GM12801 (cell line): ENCODE results near the gene SLC12A9.

ENCODE experiments used
- TF ChIP-seq, protein P1 (sequence below): IDR thresholded peaks from one replicate; pipeline ENCODE4 v1.5.1; 2011; ENCODE audit warnings: control low read depth; ENCODE audit not compliant: insufficient read length; ENCODE audit errors: extremely low read depth

Gene SLC12A9

DNA sequence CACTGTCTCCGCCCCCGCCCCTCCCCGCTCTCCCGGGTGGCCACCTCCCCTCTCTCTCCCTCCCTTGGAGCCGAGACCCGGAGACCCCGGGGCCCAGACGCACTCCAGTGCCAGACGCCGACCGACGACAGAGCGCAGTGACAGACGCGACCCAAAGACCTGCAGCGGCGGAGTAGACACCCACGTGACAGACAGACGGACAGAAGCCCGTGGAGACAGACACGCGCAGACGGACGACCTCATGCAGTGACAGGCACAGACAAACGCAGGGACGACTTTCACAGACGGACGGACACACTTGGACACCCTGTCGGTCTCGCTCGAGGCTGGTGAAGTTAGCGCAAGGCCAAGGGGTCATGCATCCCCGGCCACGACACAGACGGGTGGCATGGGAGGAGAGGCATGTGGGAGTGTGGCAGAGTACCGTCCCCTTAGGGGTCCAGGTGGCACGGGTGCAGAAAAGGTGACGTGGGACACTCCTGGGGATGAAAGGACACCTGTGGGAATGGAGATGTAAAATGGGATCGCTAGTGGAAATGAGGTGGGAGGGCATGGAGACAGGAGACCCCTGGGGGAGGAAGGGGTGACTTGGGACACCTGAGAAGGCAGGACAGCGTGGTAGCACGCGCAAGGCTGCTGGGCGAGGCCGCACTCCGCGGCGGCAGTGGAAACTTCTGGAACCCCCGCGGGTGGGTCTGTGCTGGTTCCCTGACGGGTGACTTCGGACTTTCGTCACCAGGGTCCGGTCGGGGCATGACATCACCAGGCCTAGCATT, 43.6 kb downstream of the SLC12A9 start:
- TF ChIP-seq, protein P1, sequence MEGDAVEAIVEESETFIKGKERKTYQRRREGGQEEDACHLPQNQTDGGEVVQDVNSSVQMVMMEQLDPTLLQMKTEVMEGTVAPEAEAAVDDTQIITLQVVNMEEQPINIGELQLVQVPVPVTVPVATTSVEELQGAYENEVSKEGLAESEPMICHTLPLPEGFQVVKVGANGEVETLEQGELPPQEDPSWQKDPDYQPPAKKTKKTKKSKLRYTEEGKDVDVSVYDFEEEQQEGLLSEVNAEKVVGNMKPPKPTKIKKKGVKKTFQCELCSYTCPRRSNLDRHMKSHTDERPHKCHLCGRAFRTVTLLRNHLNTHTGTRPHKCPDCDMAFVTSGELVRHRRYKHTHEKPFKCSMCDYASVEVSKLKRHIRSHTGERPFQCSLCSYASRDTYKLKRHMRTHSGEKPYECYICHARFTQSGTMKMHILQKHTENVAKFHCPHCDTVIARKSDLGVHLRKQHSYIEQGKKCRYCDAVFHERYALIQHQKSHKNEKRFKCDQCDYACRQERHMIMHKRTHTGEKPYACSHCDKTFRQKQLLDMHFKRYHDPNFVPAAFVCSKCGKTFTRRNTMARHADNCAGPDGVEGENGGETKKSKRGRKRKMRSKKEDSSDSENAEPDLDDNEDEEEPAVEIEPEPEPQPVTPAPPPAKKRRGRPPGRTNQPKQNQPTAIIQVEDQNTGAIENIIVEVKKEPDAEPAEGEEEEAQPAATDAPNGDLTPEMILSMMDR, result no peak

DNA sequence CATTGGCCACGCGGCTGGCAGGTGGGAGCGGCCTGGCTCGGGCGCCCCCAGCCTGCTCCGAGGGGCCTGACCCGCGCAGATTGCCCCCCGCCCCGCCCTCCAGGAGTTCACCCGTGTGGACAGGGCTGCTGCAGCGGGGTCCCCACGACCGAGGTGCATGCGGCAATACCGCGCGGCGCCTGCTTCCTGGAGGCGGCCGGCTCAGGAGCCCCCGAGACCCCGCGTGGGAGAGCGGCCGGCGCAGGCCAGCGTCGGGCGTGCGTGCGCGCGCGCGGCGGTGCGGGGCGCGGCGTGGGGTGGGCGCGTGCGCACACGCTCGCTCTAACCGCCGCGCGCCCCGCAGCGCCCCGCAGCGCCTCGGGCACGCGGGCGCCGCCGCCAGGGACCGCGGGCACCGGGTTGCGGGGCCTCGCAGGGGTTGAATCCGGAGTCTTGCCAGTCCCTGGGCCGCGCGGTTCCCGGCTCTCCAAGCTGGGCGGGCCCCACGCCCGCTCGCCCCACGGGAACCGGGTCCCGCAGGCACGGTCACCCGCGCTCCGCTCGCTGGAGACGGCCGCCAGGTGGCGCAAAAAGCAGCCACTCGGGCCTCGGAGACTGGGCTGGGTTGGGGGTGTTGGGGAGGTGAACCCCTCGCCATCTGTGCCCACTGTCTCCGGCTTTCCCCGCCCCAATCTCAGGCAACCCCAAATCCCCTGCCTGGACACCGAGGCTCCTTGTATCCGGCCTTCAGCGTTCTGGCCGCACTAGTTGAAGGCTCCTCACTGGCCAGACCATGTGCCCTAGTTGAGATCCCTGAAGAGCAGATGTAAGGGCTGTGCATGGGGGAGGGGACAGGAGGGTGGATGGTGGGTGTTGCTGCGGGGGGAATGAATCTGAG, 44.5 kb downstream of the SLC12A9 start:
- TF ChIP-seq, protein P1, result no peak

DNA sequence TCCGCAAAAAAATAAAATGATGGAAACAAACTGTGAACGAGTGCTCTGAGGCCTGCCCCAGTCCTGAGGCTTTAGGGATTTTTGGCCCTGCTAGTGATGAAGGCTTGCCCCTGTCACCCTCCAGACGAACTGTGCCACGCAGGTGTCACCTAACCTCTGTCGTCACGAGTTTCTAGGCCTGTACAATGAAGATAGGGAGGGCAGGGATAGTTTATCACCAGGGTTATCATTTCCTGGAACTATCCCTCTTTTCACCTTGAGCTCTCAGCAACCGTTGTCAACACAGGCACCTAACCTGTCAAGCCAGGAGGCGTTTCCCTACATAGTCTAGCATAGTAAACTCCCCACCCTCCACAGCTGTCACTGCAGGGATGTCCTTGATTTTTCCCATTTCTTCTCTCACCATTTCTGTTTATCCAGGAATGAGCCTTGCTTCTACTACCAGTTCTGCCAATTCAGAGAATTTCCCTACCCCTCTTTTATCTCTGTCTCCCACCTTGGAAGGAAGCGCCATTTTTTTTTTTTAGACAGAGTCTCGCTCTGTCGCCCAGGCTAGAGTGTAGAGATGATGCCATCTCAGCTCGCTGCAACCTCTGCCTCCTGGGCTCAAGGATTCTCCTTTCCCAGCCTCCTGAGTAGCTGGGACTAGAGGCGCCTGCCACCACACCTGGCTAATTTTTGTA, 45.4 kb downstream of the SLC12A9 start:
- TF ChIP-seq, protein P1, result no peak

DNA sequence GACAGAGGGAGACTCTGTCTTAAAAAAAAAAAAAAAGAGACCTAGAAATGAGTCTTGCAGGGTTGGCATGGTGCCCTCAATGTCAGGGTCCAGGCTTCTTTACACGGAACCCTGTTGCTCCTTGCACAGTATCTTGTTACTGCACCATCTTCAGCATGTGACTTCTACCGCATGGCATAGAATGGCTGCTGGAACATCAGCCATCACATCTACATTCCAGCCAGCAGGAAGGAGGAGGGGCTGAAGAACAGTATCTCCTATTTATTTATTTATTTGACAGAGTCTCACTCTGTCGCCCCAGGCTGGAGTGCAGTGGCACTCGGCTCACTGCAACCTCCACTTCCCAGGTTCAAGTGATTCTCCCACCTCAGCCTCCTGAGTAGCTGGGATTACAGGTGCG, 46.9 kb downstream of the SLC12A9 start:
- TF ChIP-seq, protein P1, result no peak

DNA sequence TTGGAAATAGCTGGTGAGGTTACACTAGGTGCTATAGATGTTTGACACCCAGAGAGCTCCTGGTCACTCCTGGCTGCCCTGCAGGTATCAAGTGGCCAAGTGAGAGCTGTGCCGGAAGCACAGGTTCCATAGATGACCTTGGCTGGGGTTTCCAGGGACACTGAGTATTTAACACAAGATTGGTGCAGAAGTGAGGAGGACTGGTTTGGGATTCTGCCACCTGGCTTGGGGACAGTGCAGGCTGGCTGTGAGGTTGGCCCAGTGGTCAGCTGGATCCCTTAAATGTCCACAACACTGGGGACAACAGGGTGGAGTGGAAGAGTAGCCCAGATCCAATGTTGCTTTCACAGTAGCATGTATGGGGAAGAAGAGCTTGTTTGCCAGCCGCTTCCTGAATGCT, 48.5 kb downstream of the SLC12A9 start:
- TF ChIP-seq, protein P1, result no peak

DNA sequence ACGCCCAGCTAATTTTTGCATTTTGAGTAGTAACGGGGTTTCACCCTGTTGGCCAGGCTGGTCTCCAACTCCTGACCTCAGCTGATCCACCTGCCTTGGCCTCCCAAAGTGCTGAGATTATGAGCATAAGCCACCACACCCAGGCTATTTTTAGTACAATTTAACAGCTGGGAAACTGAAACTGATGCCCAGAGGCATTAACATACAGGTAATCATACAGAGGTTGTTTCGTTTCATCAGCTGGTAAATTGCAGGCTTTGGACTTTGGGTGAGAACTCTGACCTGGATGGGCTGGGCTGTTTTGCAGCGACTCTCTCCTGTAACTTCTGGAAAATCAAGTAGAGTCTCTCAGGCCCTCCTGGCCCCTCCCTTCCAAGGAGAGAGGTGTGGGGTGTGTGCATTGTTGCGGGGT, 49.4 kb downstream of the SLC12A9 start:
- TF ChIP-seq, protein P1, result no peak

DNA sequence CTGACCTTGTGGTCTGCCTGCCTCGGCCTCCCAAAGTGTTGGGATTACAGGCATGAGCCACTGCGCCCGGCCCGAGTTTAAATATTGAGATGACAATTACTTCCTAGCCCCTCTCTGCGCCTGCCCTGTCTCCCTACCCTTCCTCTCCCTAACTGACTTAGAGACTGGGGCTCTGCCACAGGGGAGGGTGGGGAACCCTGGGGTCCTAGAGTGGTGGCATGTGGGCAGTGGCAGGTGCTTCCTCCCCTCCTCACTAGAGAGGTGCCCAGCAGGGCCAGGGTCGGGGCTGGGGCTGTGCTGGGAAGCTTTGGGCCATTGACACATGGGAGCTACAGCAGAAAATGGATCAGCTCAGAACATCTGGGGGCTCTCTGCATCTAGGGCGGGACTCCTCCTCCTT, 50.1 kb downstream of the SLC12A9 start:
- TF ChIP-seq, protein P1, result no peak
